ENCODE results near the gene MAD1L1.

GRCh38 chr7:2011266-2012043, 221.3 kb downstream of the MAD1L1 start:
- TF ChIP-seq MAX (IDR thresholded peaks at IDR 0.05) = no peak
- TF ChIP-seq CTCF (IDR thresholded peaks at IDR 0.05; ENCODE audit: low read depth, low read length, missing input control) = no peak
- no peak for TF ChIP-seq JUND (IDR thresholded peaks at IDR 0.05)
- no peak for TF ChIP-seq FOXA1 (IDR thresholded peaks at IDR 0.05)
- no peak for TF ChIP-seq NR2F2 (IDR thresholded peaks at IDR 0.05)
- no peak for TF ChIP-seq YY1 (IDR thresholded peaks at IDR 0.05)
- no peak for TF ChIP-seq ATF3 (IDR thresholded peaks at IDR 0.05)
- no peak for TF ChIP-seq GABPA (IDR thresholded peaks at IDR 0.05 in 1 of 2, conservative IDR thresholded peaks at IDR 0.05 in 1 of 2)
